GF-D8 (cell line): ENCODE measurements around the gene SLC2A13.
"Not testable (repeated sequence)": the region's sequence is repeated elsewhere in the genome, so short reads cannot be mapped to it uniquely, and the experiment has no call there.

Experiments used
- DNase-seq: peaks from one replicate; lab custom pipeline; 2025; lab: John Stamatoyannopoulos, UW

The SLC2A13 gene

DNA sequence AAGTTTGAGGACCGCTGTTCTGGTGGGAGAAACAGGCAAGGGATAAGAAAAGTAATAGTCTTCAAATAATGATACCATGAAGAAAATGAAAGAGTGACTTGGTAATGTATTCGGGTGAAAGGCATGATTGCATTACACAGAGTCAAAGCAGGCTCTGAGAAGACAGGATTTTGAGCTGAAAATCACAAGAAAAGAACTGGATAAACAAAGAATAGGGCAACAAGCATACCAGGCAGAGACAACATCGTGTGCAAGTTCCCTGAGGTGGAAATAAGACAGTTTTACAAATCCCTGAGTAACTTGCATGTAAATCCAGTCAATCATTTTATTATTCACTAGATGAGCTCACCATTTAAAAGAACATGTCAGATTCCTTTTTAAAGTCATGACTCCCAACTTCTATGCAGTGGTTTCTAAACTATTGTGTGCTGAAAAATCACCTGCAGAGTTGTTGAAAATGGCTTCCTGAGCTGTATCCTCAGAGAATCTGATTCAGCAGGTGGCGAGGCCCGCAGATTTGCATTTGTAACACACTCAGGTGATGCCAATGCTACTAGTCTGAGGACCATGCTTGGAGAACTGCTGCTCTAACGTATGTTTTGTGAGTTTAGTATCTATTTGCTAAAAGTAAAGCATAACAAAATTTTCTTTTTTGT lies 353.3 kb downstream of the SLC2A13 start:
- DNase-seq: no peak

DNA sequence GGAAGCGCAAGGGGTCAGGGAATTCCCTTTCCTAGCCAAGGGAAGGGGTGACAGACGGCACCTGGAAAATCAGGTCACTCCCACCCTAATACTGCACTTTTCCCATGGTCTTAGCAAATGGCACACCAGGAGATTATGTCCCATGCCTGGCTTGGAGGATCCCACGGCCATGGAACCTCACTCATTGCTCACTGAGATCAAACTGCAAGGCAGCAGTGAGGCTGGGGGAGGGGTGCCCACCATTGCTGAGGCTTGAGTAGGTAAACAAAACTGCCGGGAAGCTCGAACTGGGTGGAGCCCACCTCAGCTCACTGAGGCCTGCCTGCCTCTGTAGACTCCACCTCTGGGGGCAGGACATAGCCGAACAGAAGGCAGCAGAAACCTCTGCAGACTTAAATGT lies 359.7 kb downstream of the SLC2A13 start:
- DNase-seq: not testable (repeated sequence)

GRCh38 chr12:39743655-39744054 lies 362.2 kb downstream of the SLC2A13 start:
- no peak for DNase-seq

DNA sequence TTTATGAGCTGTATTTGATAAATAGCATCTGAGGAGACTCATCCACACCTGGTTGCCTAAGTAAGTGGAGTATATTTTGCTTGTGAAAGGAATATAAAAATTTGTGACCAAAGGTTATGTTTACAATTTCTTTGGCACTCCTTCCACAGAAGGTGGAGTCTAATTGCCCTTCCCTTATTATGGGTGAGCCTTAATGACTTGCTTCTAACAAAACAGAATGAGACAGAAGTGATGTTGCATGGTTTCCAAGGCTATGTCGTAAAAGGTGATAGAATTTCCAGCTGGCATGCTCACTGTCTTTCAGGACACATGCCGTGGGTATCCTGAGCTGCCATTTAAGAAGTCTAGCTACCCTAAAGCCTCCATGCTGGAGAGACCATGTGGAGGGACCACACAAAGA lies 369.5 kb downstream of the SLC2A13 start:
- DNase-seq: no peak

DNA sequence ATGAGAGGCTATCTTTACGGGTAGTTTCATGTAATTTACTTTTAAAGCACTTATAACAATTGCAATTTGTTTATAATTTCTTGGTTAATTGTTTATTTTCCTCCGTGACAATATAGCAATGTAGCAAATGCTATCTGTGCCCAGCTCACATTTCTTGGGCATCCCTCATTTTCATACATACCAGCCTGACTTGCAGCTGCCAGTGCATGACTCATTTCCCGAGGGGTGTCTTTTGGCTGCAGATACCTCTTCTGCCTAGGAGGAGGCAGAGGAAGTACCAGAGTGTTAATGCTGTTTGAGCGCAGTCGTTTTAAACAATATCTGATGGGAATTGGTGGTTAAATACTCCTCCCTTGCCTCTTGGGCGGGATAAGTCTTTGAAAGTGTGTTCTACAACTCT lies 382.1 kb downstream of the SLC2A13 start:
- DNase-seq: no peak

DNA sequence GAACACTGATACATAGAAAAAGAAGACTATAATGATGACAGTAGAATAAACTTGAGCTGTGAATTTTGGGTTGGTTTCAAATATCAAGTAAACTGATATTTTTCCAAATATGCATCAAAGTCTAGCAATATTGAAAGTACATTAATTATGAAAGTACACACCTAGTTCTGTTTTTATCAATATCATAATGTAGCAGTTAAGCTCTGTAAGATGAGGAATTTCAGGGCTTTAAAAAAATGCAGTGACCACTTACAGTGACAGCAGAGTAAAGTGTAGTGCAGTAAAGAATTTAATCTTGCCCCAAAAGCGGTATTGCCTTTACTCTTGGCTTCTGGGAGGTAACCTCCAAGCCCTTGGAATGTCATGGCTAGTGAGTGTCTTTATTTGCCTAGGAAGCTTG lies 383.4 kb downstream of the SLC2A13 start:
- DNase-seq: no peak

DNA sequence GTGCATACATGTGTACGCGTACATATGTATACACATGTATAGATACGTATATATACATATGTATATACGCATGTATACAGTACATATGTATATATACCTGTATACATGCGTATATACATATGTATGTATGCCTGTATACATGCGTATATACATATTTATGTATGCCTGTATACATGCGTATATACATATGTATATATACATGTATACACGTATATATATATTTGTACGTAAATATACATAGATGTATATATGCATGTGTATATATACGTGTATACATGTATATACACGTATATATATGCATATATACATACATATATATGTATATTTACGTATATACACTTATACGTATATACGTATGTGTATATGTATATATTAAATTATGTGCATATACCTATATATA lies 392.3 kb downstream of the SLC2A13 start:
- DNase-seq: no peak

DNA sequence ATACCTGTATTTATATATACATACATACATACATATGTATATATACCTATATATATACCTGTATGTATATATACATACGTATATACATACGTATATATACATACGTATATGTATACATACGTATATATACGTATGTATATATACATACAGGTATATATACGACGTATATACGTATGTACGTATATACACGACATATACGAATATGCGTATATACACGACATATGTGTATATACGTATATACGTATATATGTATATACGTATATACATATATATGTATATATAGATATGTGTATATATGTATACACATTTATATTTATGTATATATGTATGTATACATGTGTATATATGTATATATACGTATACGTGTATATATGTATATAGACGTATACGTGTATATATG lies 393.5 kb downstream of the SLC2A13 start:
- DNase-seq: no peak
